ENCODE measurements around the gene FZD4. TPM values are rescaled to one million over a fixed set of nuclear protein-coding genes. Genes with fewer than 3 reads are reported as not detected.

Gene FZD4
- total RNA-seq, 1 donor from 2014 or later: 14.2 TPM

DNA sequence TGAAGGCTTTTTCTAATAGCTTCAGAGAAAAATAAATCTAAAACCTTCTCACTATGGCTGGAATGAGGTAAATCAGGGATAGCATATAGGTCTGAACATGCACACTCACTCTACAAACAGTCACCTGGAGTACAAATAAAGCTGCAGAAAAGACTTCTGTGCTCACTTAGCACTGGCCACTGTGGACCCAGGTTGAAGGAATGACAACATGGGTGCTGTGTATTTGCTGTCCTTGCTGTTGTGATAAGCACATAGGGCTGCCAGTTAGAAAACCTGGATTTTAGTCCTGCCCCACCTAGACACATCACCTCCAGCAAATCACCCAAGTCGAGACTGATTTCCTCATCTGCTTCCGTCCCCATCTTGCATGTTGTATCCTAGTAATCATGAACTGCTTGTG lies 51.2 kb downstream of the FZD4 start:
- DNase-seq (ENCODE audit: extremely low spot score, unreplicated experiment): no peak
- Mint-ChIP-seq H3K4me1 (ENCODE audit: unreplicated experiment) (no peaks in the 10 kb centered on the region), H3K27ac (ENCODE audit: unreplicated experiment) (no peak overlapping the region), H3K4me3 (ENCODE audit: unreplicated experiment) (no peak overlapping the region), H3K9me3 (ENCODE audit: unreplicated experiment) (no peaks in the 10 kb centered on the region), H3K27me3 (ENCODE audit: unreplicated experiment) (no peaks in the 10 kb centered on the region), H3K36me3 (ENCODE audit: unreplicated experiment) (peaks cover 2% of the 10 kb centered on the region)
- TF ChIP-seq, protein P1, sequence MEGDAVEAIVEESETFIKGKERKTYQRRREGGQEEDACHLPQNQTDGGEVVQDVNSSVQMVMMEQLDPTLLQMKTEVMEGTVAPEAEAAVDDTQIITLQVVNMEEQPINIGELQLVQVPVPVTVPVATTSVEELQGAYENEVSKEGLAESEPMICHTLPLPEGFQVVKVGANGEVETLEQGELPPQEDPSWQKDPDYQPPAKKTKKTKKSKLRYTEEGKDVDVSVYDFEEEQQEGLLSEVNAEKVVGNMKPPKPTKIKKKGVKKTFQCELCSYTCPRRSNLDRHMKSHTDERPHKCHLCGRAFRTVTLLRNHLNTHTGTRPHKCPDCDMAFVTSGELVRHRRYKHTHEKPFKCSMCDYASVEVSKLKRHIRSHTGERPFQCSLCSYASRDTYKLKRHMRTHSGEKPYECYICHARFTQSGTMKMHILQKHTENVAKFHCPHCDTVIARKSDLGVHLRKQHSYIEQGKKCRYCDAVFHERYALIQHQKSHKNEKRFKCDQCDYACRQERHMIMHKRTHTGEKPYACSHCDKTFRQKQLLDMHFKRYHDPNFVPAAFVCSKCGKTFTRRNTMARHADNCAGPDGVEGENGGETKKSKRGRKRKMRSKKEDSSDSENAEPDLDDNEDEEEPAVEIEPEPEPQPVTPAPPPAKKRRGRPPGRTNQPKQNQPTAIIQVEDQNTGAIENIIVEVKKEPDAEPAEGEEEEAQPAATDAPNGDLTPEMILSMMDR (IDR thresholded peaks at IDR 0.05): no peak

DNA sequence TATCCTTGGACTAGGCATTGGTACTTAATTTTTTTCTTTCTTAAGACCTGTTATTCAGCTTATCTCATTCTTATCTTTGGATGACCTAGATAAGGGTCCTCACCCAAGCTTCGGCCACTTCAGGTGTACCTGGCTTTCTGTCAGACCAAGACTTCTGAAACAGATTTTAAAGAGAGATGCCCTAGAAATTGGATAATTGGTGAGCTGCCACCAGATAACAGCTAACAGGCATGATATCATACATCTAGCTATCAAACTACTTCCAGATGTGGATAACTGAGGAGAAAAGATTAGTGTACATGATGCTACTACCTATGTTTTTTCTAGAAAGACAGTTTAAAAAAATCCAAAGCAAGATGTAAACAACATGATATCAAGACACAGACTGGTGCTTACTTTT lies 52.9 kb downstream of the FZD4 start:
- no peak for DNase-seq (ENCODE audit: extremely low spot score, unreplicated experiment)
- Mint-ChIP-seq H3K27me3 (ENCODE audit: unreplicated experiment) (no peaks in the 10 kb centered on the region), H3K27ac (ENCODE audit: unreplicated experiment) (no peak overlapping the region), H3K4me1 (ENCODE audit: unreplicated experiment) (peaks cover 8% of the 10 kb centered on the region), H3K36me3 (ENCODE audit: unreplicated experiment) (peaks cover 2% of the 10 kb centered on the region), H3K9me3 (ENCODE audit: unreplicated experiment) (no peaks in the 10 kb centered on the region), H3K4me3 (ENCODE audit: unreplicated experiment) (no peak overlapping the region)
- TF ChIP-seq, protein P1 (IDR thresholded peaks at IDR 0.05): no peak

GRCh38 chr11:86901599-86901998 lies 53.6 kb downstream of the FZD4 start:
- Mint-ChIP-seq H3K27ac (ENCODE audit: unreplicated experiment) (no peak overlapping the region), H3K27me3 (ENCODE audit: unreplicated experiment) (no peaks in the 10 kb centered on the region), H3K4me3 (ENCODE audit: unreplicated experiment) (no peak overlapping the region), H3K36me3 (ENCODE audit: unreplicated experiment) (peaks cover 2% of the 10 kb centered on the region), H3K4me1 (ENCODE audit: unreplicated experiment) (peaks cover 14% of the 10 kb centered on the region), H3K9me3 (ENCODE audit: unreplicated experiment) (no peaks in the 10 kb centered on the region)
- DNase-seq (ENCODE audit: extremely low spot score, unreplicated experiment): no peak
- TF ChIP-seq, protein P1 (IDR thresholded peaks at IDR 0.05): no peak

GRCh38 chr11:86900162-86900561 lies 55.0 kb downstream of the FZD4 start:
- TF ChIP-seq, protein P1 (IDR thresholded peaks at IDR 0.05): no peak
- H3K36me3 Mint-ChIP-seq (ENCODE audit: unreplicated experiment): no peaks in the 10 kb centered on the region

GRCh38 chr11:86898689-86899088 lies 56.5 kb downstream of the FZD4 start:
- Mint-ChIP-seq H3K4me1 (ENCODE audit: unreplicated experiment) (peaks cover 26% of the 10 kb centered on the region), H3K27ac (ENCODE audit: unreplicated experiment) (no peak overlapping the region), H3K4me3 (ENCODE audit: unreplicated experiment) (no peak overlapping the region), H3K36me3 (ENCODE audit: unreplicated experiment) (no peaks in the 10 kb centered on the region), H3K9me3 (ENCODE audit: unreplicated experiment) (no peaks in the 10 kb centered on the region), H3K27me3 (ENCODE audit: unreplicated experiment) (no peaks in the 10 kb centered on the region)
- no peak for DNase-seq (ENCODE audit: extremely low spot score, unreplicated experiment)
- TF ChIP-seq, protein P1 (IDR thresholded peaks at IDR 0.05): no peak

More at GRCh38 chr11:86900162-86900561, 55.0 kb downstream of the FZD4 start:
- Mint-ChIP-seq H3K27ac (ENCODE audit: unreplicated experiment) (no peak overlapping the region), H3K4me3 (ENCODE audit: unreplicated experiment) (no peak overlapping the region), H3K4me1 (ENCODE audit: unreplicated experiment) (peaks cover 26% of the 10 kb centered on the region), H3K27me3 (ENCODE audit: unreplicated experiment) (no peaks in the 10 kb centered on the region), H3K9me3 (ENCODE audit: unreplicated experiment) (no peaks in the 10 kb centered on the region)
- DNase-seq (ENCODE audit: extremely low spot score, unreplicated experiment): no peak
